T47D (cell line): ENCODE measurements around the gene RHOBTB3.

Experiments used
- DNase-seq, 2 experiments: peaks; one replicate each; pipeline versions ENCODE4 v3.0.0 to v3.0.0-alpha.2; 2011 to 2012; ENCODE audit warnings: low read depth in 1 of 2, low spot score in 1 of 2
- JUND ChIP-seq: IDR thresholded peaks from 2 replicates; pipeline ENCODE4 v1.6.1; 2012; ENCODE audit warnings: low read depth
- in situ Hi-C: cut with HindIII; loops from 2 replicates; pipeline ENCODE4 v1.10.0; 2016; ENCODE audit warnings: low sequenced_read_pairs, low pct_unique_long_range_greater_than_20kb

The RHOBTB3 gene

GRCh38 chr5:95720094-95720786 is 10.9 kb upstream of the RHOBTB3 start:
- in situ Hi-C loops, result no loop called here
- TF ChIP-seq JUND, result no peak
- DNase-seq, result no peak

- no peak for TF ChIP-seq JUND
- DNase-seq, result no peak
- in situ Hi-C loops, result no loop called here
Measured at GRCh38 chr5:95721582-95722295, 9.4 kb upstream of the RHOBTB3 start.

- no peak for DNase-seq
- in situ Hi-C loops, result no loop called here
Measured at GRCh38 chr5:95723632-95724369, 7.3 kb upstream of the RHOBTB3 start.

GRCh38 chr5:95725071-95725820 is 5.9 kb upstream of the RHOBTB3 start:
- no peak for TF ChIP-seq JUND
- in situ Hi-C loops, result no loop called here
- no peak for DNase-seq

More at GRCh38 chr5:95723632-95724369, 7.3 kb upstream of the RHOBTB3 start:
- no peak for TF ChIP-seq JUND

GRCh38 chr5:95725937-95726810 is 5.0 kb upstream of the RHOBTB3 start:
- no peak for TF ChIP-seq JUND
- in situ Hi-C loops, result no loop called here
- no peak for DNase-seq

GRCh38 chr5:95726811-95727763 is 4.0 kb upstream of the RHOBTB3 start:
- no peak for DNase-seq
- TF ChIP-seq JUND, result no peak
- in situ Hi-C loops, result no loop called here

GRCh38 chr5:95727764-95728191 is 3.4 kb upstream of the RHOBTB3 start:
- in situ Hi-C loops, result no loop called here
- DNase-seq, result no peak
- TF ChIP-seq JUND, result no peak

- in situ Hi-C loops, result no loop called here
- DNase-seq, result no peak
- TF ChIP-seq JUND, result no peak
Measured at GRCh38 chr5:95728494-95729114, 2.5 kb upstream of the RHOBTB3 start.

- no peak for TF ChIP-seq JUND
- no peak for DNase-seq
- in situ Hi-C loops, result no loop called here
Measured at GRCh38 chr5:95729115-95730010, 1.8 kb upstream of the RHOBTB3 start.
